Astrocyte (in vitro differentiated cells and primary cell): ENCODE results near the gene FRMD4A. TPM values are rescaled to one million over a fixed set of nuclear protein-coding genes. Genes with fewer than 3 reads are reported as not detected.
"Not testable (repeated sequence)": the region's sequence is repeated elsewhere in the genome, so short reads cannot be mapped to it uniquely, and the experiment has no call there.

Source experiments
- DNase-seq: peaks from one replicate; pipeline ENCODE4 v3.0.0-alpha.2; 2010; ENCODE audit warnings: low read depth
- FAIRE-seq: peaks from 2 replicates; lab custom pipeline; 2011; peaks lifted over from hg19 to GRCh38; lab: Jason Lieb, UNC
- H2AFZ ChIP-seq: 2 replicates; pipeline ENCODE4 v1.6.0; 2012; ENCODE audit warnings: low read depth, low read length, inconsistent platforms
- H3K27ac ChIP-seq: 2 replicates; pipeline ENCODE4 v1.5.1; 2011; ENCODE audit warnings: low read depth, low read length, inconsistent platforms
- H3K27me3 ChIP-seq: 2 replicates; pipeline ENCODE4 v1.6.0; 2011; ENCODE audit warnings: low read length, inconsistent platforms; ENCODE audit not compliant: insufficient read depth
- H3K36me3 ChIP-seq: 2 replicates; pipeline ENCODE4 v1.5.1; 2011; ENCODE audit warnings: low read length, inconsistent platforms; ENCODE audit not compliant: insufficient read depth
- H3K4me1 ChIP-seq: 2 replicates; pipeline ENCODE4 v1.5.1; 2011; ENCODE audit warnings: low read length, inconsistent platforms; ENCODE audit not compliant: insufficient read depth
- H3K4me2 ChIP-seq: 2 replicates; pipeline ENCODE4 v1.6.0; 2012; ENCODE audit warnings: low read length, inconsistent platforms
- H3K4me3 ChIP-seq: 2 replicates; pipeline ENCODE4 v1.5.1; 2011; ENCODE audit warnings: low read depth, mild to moderate bottlenecking, low read length, inconsistent platforms; ENCODE audit not compliant: insufficient read depth
- H3K79me2 ChIP-seq: 2 replicates; pipeline ENCODE4 v1.6.0; 2012; ENCODE audit warnings: mild to moderate bottlenecking, low read length, inconsistent platforms; ENCODE audit not compliant: insufficient read depth
- H3K9ac ChIP-seq: 2 replicates; pipeline ENCODE4 v1.6.0; 2012; ENCODE audit warnings: mild to moderate bottlenecking, low read length, inconsistent platforms
- H3K9me3 ChIP-seq: 2 replicates; pipeline ENCODE4 v1.5.1; 2012; ENCODE audit warnings: low read depth, mild to moderate bottlenecking, low read length, inconsistent platforms; ENCODE audit not compliant: insufficient read depth
- H4K20me1 ChIP-seq: 2 replicates; pipeline ENCODE4 v1.6.0; 2012; ENCODE audit warnings: low read length, inconsistent platforms; ENCODE audit not compliant: insufficient read depth
- H3K27ac Mint-ChIP-seq: one replicate; pipeline ENCODE4 v1.8.0; 2021; ENCODE audit warnings: mild to moderate bottlenecking, mixed read lengths; ENCODE audit not compliant: unreplicated experiment
- H3K27me3 Mint-ChIP-seq: one replicate; pipeline ENCODE4 v1.8.0; 2021; ENCODE audit warnings: low read depth, mixed read lengths; ENCODE audit not compliant: unreplicated experiment
- H3K36me3 Mint-ChIP-seq: one replicate; pipeline ENCODE4 v1.8.0; 2021; ENCODE audit warnings: low read depth, mixed read lengths; ENCODE audit not compliant: unreplicated experiment
- H3K4me1 Mint-ChIP-seq: one replicate; pipeline ENCODE4 v1.8.0; 2021; ENCODE audit warnings: low read depth, mixed read lengths; ENCODE audit not compliant: unreplicated experiment
- H3K4me3 Mint-ChIP-seq: one replicate; pipeline ENCODE4 v1.8.0; 2021; ENCODE audit warnings: mild to moderate bottlenecking, moderate library complexity, mixed read lengths; ENCODE audit not compliant: unreplicated experiment
- H3K9me3 Mint-ChIP-seq: one replicate; pipeline ENCODE4 v1.8.0; 2021; ENCODE audit warnings: mild to moderate bottlenecking, mixed read lengths; ENCODE audit not compliant: unreplicated experiment
- EZH2 ChIP-seq: IDR thresholded peaks from 2 replicates; pipeline ENCODE4 v1.6.1; 2012; ENCODE audit warnings: mild to moderate bottlenecking, low read length, inconsistent platforms; ENCODE audit not compliant: insufficient read depth
- total RNA-seq: library from RNA; stranded (reverse); gene quantifications from 2 replicates; pipeline ENCODE4 v1.2.1, GENCODE V29; 2021
- TF ChIP-seq, protein P1 (sequence below): IDR thresholded peaks from 2 replicates; pipeline ENCODE4 v1.5.1; 2011; ENCODE audit warnings: low read depth, mild to moderate bottlenecking, inconsistent platforms, low read length, moderate library complexity; ENCODE audit not compliant: insufficient read depth

The FRMD4A gene
- total RNA-seq, 1 donor from 2014 or later = 82.5 TPM

DNA sequence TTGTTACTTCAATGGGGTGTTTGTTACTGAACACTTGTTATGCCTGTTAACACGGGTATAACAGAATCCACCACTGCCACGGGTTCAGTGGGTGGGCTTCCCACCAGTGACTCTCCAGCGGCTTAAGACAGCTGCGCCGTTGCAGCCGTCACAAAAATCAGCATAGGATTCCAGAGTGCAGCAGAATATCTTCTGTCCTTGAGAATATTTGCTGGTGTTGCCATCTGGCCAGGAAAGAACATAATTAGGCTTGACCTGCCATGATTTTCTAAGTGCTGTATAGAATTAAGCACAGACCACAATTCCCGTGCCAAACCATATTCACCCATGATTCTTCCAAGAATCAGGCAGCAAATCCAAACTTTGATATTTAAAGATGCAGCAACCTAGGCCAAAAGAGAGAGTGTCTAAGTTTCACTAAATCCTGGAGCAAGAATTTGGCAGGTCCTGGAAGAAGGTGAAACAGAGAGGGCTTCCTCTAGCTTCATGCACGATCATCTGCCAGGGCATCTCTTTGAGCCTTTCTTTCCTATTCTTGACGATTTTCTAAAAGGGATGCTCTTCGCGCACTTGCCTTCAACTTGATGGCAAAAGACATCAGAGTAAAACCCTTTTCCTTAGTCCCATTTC is 95.0 kb downstream of the FRMD4A start:
- Histone ChIP-seq H3K79me2 (no peaks in the 10 kb centered on the region), H3K4me2 (no peak overlapping the region), H3K4me3 (no peak overlapping the region), H2AFZ (no peak overlapping the region), H3K4me1 (no peaks in the 10 kb centered on the region), H4K20me1 (no peaks in the 10 kb centered on the region), H3K27me3 (peaks cover 30% of the 10 kb centered on the region), H3K9ac (no peak overlapping the region), H3K27ac (no peak overlapping the region), H3K36me3 (no peaks in the 10 kb centered on the region), H3K9me3 (no peaks in the 10 kb centered on the region)
- Mint-ChIP-seq H3K27me3 (peaks cover 16% of the 10 kb centered on the region), H3K9me3 (no peaks in the 10 kb centered on the region), H3K36me3 (no peaks in the 10 kb centered on the region), H3K4me1 (no peaks in the 10 kb centered on the region), H3K27ac (no peak overlapping the region), H3K4me3 (no peak overlapping the region)
- DNase-seq (no peak), FAIRE-seq (no peak)
- TF ChIP-seq EZH2 = no peak
- TF ChIP-seq, protein P1, sequence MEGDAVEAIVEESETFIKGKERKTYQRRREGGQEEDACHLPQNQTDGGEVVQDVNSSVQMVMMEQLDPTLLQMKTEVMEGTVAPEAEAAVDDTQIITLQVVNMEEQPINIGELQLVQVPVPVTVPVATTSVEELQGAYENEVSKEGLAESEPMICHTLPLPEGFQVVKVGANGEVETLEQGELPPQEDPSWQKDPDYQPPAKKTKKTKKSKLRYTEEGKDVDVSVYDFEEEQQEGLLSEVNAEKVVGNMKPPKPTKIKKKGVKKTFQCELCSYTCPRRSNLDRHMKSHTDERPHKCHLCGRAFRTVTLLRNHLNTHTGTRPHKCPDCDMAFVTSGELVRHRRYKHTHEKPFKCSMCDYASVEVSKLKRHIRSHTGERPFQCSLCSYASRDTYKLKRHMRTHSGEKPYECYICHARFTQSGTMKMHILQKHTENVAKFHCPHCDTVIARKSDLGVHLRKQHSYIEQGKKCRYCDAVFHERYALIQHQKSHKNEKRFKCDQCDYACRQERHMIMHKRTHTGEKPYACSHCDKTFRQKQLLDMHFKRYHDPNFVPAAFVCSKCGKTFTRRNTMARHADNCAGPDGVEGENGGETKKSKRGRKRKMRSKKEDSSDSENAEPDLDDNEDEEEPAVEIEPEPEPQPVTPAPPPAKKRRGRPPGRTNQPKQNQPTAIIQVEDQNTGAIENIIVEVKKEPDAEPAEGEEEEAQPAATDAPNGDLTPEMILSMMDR = no peak

DNA sequence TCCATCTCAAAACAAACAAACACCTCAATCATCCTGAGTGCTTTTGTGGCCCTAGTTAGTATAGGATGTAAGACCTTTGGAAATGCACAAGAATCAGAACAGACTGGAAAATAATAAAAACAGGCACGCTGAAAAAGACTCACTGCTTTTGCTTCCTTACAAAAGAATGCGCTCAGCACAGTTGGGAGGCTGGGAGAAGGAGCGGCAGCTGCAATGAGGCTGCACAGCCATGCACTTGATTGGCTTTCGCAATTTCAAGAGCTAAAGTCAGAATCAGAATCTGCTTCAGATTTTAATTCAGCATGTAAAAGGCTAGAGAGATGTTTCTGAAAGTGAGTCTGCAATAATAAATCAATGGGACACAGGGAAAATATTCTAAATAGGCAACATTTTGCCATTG is 97.2 kb downstream of the FRMD4A start:
- DNase-seq (no peak), FAIRE-seq (no peak)
- no peaks in the 10 kb centered on the region for H3K79me2 ChIP-seq
- TF ChIP-seq, protein P1 = no peak
- no peaks in the 10 kb centered on the region for H3K36me3 Mint-ChIP-seq
- H3K4me1 Mint-ChIP-seq = peaks cover 1% of the 10 kb centered on the region
- no peaks in the 10 kb centered on the region for H3K9me3 ChIP-seq
- H3K9me3 Mint-ChIP-seq = no peaks in the 10 kb centered on the region
- H3K4me1 ChIP-seq = no peaks in the 10 kb centered on the region
- no peak overlapping the region for H3K4me2 ChIP-seq
- H3K4me3 ChIP-seq = no peak overlapping the region
- H3K27me3 Mint-ChIP-seq = peaks cover 18% of the 10 kb centered on the region
- no peak overlapping the region for H3K9ac ChIP-seq
- peaks cover 24% of the 10 kb centered on the region for H3K27me3 ChIP-seq
- H3K27ac ChIP-seq = no peak overlapping the region
- H4K20me1 ChIP-seq = no peaks in the 10 kb centered on the region
- no peak overlapping the region for H2AFZ ChIP-seq
- H3K36me3 ChIP-seq = no peaks in the 10 kb centered on the region
- H3K4me3 Mint-ChIP-seq = no peak overlapping the region
- H3K27ac Mint-ChIP-seq = no peak overlapping the region

DNA sequence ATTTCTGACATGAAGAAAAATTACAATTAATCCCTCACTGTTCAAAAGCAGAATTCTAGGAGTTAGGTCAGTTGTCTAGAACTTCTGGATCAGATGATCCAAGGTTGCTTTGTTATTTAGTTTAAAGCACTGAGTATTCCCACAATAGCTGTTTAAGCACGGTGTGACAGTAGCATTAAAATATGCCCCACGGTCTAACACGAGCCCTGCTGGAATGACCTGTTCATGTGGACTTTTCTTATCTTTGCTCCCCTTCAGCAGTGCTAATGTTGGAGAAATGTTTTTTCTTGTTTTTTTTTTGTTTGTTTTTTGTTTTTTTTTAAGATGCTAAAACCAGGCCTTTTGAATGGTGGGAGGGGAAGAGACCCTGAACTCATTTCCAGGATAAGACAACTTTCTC is 101.9 kb downstream of the FRMD4A start:
- peaks cover 15% of the 10 kb centered on the region for H3K27me3 Mint-ChIP-seq
- not testable (repeated sequence) for H3K4me3 ChIP-seq, H3K27ac Mint-ChIP-seq, H3K27ac ChIP-seq, DNase-seq, H3K4me1 ChIP-seq, H3K4me2 ChIP-seq, H3K9me3 ChIP-seq, FAIRE-seq, H3K4me1 Mint-ChIP-seq, H3K9ac ChIP-seq, H2AFZ ChIP-seq, H3K36me3 ChIP-seq, H3K79me2 ChIP-seq, H4K20me1 ChIP-seq, H3K4me3 Mint-ChIP-seq, H3K36me3 Mint-ChIP-seq, H3K9me3 Mint-ChIP-seq
- peaks cover 15% of the 10 kb centered on the region for H3K27me3 ChIP-seq
